Measurements from ENCODE around the gene PCNX1.

DNA sequence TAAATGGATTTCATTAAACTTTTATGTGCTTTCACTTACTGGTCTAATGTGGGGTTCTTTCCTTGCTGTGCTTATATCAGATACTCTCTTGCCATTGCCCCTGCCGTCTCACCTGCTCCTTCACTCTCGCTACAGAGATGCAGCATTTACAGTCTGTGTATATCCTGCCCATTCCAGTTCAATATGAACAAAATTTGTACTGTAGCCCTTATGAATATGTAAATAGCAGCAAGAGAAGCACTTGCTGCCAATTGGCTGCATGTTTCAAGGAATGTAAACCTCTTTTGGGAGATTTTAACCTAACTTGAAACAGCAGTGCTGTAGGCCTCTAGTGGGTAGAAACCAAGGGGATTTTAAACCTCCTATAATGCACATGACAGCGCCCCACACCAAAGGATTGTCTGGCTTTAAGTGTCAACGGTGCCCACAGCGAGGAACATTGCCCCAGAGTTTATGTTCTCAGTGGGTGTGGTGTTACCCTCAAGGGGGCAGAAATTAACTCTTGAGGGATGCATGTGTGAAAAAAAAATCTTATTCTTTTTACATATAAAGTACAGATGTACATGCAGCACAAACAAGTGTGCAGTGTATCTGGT is 19.1 kb downstream of the PCNX1 start:
- TF ChIP-seq CTCF (IDR thresholded peaks at IDR 0.05) (no peak), POLR2A (IDR thresholded peaks at IDR 0.05) (no peak)

All from esophagus squamous epithelium (tissue), 4 donors.